Activated B cell treated with CpG ODN at 0.5 μM for 24 hours (primary cell): ENCODE results near the gene CHMP3. TPM values are rescaled to one million over a fixed set of nuclear protein-coding genes. Genes with fewer than 3 reads are reported as not detected.

Experiments used
- ATAC-seq: fragments of 200-7000 bp; cut with Tn5 transposase; one replicate; pipeline ENCODE4 v1.10.0; 2021; ENCODE audit warnings: low read depth, mild to moderate bottlenecking, moderate library complexity
- CTCF ChIA-PET: fragments of 350-600 bp; sonication (Branson Sonifier 250); formaldehyde crosslinking; loops from one replicate; lab custom pipeline; 2021; ENCODE audit warnings: antibody characterized with exemption; lab: Charles Lee
- POLR2A ChIA-PET: fragments of 350-600 bp; sonication (Branson Sonifier 250); formaldehyde crosslinking; loops from one replicate; lab custom pipeline; 2021; ENCODE audit warnings: antibody characterized with exemption; lab: Charles Lee
- DNase-seq: peaks from one replicate; pipeline ENCODE4 v3.0.0; 2022
- H3K27ac Mint-ChIP-seq: one replicate; pipeline ENCODE4 v1.8.0; 2020; ENCODE audit warnings: mixed read lengths
- H3K27me3 Mint-ChIP-seq: one replicate; pipeline ENCODE4 v1.8.0; 2021; ENCODE audit warnings: mixed read lengths
- H3K36me3 Mint-ChIP-seq: one replicate; pipeline ENCODE4 v1.8.0; 2021; ENCODE audit warnings: low read depth, mixed read lengths
- H3K4me1 Mint-ChIP-seq: one replicate; pipeline ENCODE4 v1.8.0; 2021; ENCODE audit warnings: mixed read lengths
- H3K4me3 Mint-ChIP-seq: one replicate; pipeline ENCODE4 v1.8.0; 2020; ENCODE audit warnings: mild to moderate bottlenecking, mixed read lengths
- H3K9me3 Mint-ChIP-seq: one replicate; pipeline ENCODE4 v1.8.0; 2020; ENCODE audit warnings: mixed read lengths
- intact Hi-C: fragments of 100-400 bp; cut with micrococcal nuclease; formaldehyde crosslinking; loops from one replicate; pipeline ENCODE4 v1.15.1; 2024
- total RNA-seq: library from RNA; stranded (reverse); gene quantifications from 2 replicates; pipeline ENCODE4 v1.2.3, GENCODE V29; 2022
- TF ChIP-seq, protein P1 (sequence below): fragments of 200-600 bp; IDR thresholded peaks from one replicate; pipeline ENCODE4 v1.8.0; 2022; ENCODE audit warnings: antibody characterized with exemption, mild to moderate bottlenecking

Gene CHMP3
- total RNA-seq, 1 donor from 2014 or later: 61.4 TPM

DNA sequence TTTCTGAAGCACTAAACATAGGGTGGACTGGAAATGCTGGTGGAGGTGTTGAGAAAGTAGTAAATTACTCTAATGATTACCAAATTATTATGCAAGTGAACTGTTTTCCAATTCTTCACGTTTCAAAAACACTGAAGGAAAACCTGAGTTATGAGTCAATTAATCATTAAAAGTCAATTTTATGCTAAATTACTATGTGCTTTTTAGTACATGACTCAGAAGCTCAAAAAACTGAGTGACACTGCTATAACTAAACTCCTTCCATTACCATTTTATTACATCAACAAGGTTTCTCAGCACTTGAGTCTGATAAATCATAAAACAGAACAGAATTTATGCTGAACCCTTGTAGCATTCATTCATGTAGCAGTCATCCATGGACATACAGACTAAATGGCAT lies 20.4 kb downstream of the CHMP3 start:
- POLR2A ChIA-PET: no interaction called here
- H3K27ac Mint-ChIP-seq: no peak overlapping the region
- H3K4me3 Mint-ChIP-seq: no peak overlapping the region
- H3K4me1 Mint-ChIP-seq: no peaks in the 10 kb centered on the region
- DNase-seq (no peak), ATAC-seq (no peak)
- peaks cover 47% of the 10 kb centered on the region for H3K36me3 Mint-ChIP-seq
- TF ChIP-seq, protein P1, sequence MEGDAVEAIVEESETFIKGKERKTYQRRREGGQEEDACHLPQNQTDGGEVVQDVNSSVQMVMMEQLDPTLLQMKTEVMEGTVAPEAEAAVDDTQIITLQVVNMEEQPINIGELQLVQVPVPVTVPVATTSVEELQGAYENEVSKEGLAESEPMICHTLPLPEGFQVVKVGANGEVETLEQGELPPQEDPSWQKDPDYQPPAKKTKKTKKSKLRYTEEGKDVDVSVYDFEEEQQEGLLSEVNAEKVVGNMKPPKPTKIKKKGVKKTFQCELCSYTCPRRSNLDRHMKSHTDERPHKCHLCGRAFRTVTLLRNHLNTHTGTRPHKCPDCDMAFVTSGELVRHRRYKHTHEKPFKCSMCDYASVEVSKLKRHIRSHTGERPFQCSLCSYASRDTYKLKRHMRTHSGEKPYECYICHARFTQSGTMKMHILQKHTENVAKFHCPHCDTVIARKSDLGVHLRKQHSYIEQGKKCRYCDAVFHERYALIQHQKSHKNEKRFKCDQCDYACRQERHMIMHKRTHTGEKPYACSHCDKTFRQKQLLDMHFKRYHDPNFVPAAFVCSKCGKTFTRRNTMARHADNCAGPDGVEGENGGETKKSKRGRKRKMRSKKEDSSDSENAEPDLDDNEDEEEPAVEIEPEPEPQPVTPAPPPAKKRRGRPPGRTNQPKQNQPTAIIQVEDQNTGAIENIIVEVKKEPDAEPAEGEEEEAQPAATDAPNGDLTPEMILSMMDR: no peak
- H3K9me3 Mint-ChIP-seq: peaks cover 8% of the 10 kb centered on the region
- intact Hi-C loops: no loop called here
- CTCF ChIA-PET: no interaction called here
- no peaks in the 10 kb centered on the region for H3K27me3 Mint-ChIP-seq

DNA sequence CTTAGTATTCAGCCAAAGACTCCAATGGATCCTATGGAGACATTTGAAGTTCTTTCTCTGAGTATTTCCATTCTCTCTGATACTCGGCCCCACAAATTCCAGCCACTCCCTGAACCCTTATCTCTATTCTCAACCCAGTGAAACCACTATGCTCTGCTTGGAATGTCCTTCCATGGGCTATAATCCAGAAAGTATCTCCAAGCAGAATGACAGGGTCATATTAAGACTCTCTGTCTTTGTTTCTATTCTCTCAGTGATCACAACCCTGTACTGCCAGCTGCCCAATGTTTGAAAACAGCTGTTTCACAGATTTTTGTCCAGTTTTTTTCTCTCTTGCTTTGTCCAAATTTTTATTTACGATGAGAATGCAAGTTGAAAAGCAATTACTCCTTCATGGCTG lies 21.9 kb downstream of the CHMP3 start:
- CTCF ChIA-PET: no interaction called here

DNA sequence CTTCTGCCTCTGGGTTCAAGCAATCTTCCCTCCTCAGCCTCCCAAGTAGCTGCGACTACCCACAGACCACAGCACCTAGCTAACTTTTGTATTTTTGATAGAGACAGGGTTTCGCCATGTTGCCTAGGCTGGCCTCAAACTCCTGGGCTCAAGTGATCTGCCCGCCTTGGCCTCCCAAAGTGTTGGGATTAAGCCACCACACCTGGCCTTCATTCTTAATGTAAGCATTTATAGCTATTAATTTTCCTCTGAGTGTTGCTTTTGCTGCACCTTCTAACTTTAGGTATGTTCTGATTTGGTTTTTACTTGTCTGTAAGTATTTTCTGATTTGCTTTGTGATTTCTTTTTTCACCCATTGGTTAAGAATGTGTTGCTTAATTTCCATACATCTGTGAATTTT lies 29.7 kb downstream of the CHMP3 start:
- DNase-seq (no peak), ATAC-seq (no peak)
- intact Hi-C loops: no loop called here
- H3K27ac Mint-ChIP-seq: no peak overlapping the region
- POLR2A ChIA-PET: no interaction called here
- H3K4me3 Mint-ChIP-seq: no peak overlapping the region
- H3K9me3 Mint-ChIP-seq: peaks cover 11% of the 10 kb centered on the region
- H3K36me3 Mint-ChIP-seq: peaks cover 38% of the 10 kb centered on the region
- no peaks in the 10 kb centered on the region for H3K27me3 Mint-ChIP-seq
- TF ChIP-seq, protein P1: no peak
- H3K4me1 Mint-ChIP-seq: peaks cover 14% of the 10 kb centered on the region
- CTCF ChIA-PET: no interaction called here

More for the DNA sequence above, 21.9 kb downstream of the CHMP3 start:
- Mint-ChIP-seq H3K4me3 (no peak overlapping the region), H3K27me3 (no peaks in the 10 kb centered on the region), H3K4me1 (no peaks in the 10 kb centered on the region), H3K27ac (no peak overlapping the region), H3K36me3 (peaks cover 44% of the 10 kb centered on the region), H3K9me3 (peaks cover 6% of the 10 kb centered on the region)
- intact Hi-C loops: no loop called here
- POLR2A ChIA-PET: no interaction called here
- no peak for ATAC-seq
- TF ChIP-seq, protein P1: no peak
- DNase-seq: no peak

DNA sequence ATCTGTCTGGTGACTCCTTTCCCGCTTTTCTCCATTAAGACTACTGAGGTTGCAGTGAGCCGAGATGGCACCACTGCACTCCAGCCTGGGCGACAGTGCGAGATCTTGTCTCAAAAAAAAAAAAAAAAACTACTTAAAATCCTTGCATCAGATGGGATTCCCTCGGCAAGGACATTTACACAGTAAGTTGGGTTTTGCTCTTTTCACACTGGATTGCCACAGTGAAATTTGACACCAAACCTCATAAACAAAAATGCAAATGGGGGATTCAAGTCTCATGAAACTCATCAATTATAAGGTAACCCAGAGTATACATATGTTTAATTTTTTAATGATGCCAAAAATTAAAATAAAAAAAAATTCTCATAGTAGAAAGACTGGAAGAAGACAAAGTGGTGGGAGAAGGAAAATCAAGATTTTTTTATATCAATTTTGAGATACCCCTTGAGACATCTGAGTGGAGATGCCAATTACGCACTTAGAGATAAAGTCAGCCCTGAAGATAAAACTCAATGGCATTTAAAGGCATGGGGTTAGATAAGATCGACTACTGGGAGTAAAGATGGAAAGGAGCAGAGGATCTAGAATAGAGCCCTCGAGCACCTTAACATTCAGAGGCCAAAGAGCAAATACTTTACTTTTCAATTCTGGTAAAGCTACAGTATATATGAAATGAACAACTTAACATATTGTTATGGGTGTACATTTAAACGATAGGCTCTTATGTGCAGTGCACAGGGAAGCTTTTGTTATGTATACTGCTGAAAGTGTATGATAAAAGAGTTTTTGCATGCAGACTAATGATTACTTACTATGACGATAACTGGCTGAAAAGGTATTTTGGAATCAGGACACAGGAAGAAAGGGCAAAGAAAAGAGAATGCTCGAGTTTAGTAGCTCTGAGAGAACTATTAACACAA lies 37.6 kb downstream of the CHMP3 start:
- H3K4me1 Mint-ChIP-seq: no peaks in the 10 kb centered on the region
- H3K27me3 Mint-ChIP-seq: no peaks in the 10 kb centered on the region
- H3K27ac Mint-ChIP-seq: no peak overlapping the region
- no peak for ATAC-seq
- intact Hi-C loops: no loop called here
- ChIA-PET POLR2A (no interaction called here), CTCF (no interaction called here)
- H3K9me3 Mint-ChIP-seq: no peaks in the 10 kb centered on the region
- peaks cover 52% of the 10 kb centered on the region for H3K36me3 Mint-ChIP-seq
- no peak overlapping the region for H3K4me3 Mint-ChIP-seq
- no peak for DNase-seq
- TF ChIP-seq, protein P1: no peak

DNA sequence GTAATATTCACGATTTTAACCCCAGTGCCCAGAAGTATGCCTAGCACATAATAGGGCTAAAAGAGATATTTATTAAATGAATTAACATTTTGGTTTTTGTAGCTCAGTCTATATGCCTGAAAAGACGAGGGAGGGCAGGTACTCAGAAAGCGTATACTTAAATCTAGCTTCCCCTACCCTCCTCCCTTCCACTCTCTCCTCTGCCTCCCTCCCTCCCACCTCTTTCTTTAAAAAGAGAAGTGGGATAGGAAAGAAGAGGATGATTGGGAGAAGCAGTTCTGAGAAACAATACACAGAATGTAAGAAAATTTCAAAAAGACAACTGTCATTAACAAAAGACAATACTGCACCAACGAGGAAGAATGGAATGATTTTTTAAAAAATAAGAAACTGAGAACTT lies 39.8 kb downstream of the CHMP3 start:
- POLR2A ChIA-PET: no interaction called here
- H3K36me3 Mint-ChIP-seq: peaks cover 40% of the 10 kb centered on the region
- no peaks in the 10 kb centered on the region for H3K4me1 Mint-ChIP-seq
- DNase-seq (no peak), ATAC-seq (no peak)
- intact Hi-C loops: no loop called here
- CTCF ChIA-PET: no interaction called here
- TF ChIP-seq, protein P1: no peak
- H3K27ac Mint-ChIP-seq: no peak overlapping the region
- H3K27me3 Mint-ChIP-seq: no peaks in the 10 kb centered on the region
- peaks cover 5% of the 10 kb centered on the region for H3K9me3 Mint-ChIP-seq
- no peak overlapping the region for H3K4me3 Mint-ChIP-seq
